ENCODE data around the gene TPSG1.
A peak's percentile ranks its signal among the peaks of the same experiment; 100 is the strongest.

The TPSG1 gene

GRCh38 chr16:1182316-1182671, 42.8 kb downstream of the TPSG1 start:
- Mint-ChIP-seq H3K4me3 (no peak overlapping the region), H3K36me3 (ENCODE audit: low read depth) (no peaks in the 10 kb centered on the region), H3K27me3 (ENCODE audit: low read depth, poor library complexity) (no peaks in the 10 kb centered on the region), H3K4me1 (peaks cover 19% of the 10 kb centered on the region), H3K27ac (no peak overlapping the region), H3K9me3 (no peaks in the 10 kb centered on the region)
- peak; percentile 83 for DNase-seq
- TF ChIP-seq, protein P1, sequence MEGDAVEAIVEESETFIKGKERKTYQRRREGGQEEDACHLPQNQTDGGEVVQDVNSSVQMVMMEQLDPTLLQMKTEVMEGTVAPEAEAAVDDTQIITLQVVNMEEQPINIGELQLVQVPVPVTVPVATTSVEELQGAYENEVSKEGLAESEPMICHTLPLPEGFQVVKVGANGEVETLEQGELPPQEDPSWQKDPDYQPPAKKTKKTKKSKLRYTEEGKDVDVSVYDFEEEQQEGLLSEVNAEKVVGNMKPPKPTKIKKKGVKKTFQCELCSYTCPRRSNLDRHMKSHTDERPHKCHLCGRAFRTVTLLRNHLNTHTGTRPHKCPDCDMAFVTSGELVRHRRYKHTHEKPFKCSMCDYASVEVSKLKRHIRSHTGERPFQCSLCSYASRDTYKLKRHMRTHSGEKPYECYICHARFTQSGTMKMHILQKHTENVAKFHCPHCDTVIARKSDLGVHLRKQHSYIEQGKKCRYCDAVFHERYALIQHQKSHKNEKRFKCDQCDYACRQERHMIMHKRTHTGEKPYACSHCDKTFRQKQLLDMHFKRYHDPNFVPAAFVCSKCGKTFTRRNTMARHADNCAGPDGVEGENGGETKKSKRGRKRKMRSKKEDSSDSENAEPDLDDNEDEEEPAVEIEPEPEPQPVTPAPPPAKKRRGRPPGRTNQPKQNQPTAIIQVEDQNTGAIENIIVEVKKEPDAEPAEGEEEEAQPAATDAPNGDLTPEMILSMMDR (IDR thresholded peaks at IDR 0.05) = no peak

DNA sequence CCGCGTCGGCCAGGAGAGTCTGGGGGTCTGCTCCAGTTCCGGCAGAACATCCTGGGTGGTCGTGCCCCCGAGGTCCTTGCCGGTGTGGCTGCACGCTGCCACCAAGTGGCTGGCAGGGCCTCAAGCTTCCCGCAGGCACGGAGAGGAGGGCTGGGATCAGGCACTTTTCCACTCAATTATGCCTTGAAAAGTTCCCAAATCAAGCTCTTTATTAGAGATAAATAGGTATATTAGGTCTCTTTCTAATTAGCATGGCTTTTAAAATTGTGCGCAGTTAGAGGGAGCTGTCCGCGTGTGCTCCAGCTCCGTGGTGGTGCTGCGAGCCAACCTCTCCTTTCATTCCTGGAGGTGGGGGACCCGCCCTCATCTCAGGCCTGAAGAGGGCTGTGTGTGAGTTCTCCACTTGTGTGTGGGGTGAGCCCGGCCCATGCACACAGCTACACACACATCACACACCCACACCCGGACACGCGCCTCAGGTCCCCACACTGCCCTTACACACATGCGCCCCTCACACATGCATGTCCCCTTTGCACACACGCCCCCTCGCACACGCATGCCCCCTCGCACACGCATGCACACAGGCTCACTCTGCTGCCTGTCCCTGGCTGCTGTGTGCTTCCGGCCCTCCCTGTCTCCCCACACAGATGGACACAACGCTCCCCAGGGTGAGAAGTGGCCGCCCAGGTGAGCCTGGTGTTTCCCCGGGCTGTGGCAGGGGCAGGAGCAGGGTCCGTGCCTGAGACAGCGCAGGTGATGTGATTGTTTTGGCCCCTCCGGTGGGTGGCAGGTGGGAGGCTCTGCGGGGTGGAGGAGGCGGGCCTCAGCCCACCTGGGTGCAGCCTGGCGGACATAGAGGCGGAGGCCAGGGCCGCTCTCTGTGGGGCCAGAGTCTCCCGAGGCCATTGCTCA, 43.4 kb downstream of the TPSG1 start:
- DNase-seq = peak; percentile 58
- TF ChIP-seq, protein P1 (IDR thresholded peaks at IDR 0.05) = no peak

DNA sequence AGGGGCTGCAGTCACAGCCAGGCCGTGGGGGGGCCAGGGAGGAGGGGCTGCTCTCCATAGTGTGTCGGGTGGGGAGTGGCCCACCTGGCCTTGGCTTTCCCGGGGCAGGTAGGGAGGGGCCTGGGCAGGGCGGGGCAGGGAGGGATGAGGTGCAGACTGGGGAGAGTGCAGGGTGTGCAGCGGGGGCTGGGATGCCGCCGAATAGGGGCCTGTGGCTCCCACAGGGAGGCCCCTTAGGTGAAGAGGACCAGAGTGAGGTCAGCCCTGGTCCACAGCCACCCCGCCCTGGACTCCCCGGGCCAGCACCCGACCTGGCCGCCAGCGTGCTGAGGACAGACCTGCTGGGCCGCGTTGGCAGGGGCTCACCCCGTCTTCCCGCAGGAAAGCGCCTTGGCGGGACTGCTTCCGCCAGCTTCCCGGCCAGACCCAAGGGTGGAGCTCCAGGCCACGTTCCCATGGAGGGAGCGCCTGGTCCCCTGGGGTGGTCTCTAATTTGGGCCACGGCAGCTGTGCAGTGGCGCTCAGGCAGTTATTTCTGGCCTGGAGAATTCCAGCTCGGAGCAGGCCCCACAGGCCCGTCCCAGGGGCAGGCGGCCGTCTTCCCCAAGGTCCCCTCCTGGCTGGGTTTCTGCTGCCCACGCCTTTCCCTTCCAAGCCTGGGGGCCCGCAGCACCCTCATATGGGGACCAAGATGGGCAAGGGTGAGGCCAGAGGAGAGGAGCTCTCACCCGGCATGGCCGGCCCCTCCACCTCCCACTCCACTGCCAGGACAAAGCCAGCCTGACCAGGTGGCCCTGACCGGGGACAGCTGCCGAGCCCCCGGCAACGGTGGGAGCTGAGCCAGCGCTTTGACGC, 44.3 kb downstream of the TPSG1 start:
- no peaks in the 10 kb centered on the region for H3K27me3 Mint-ChIP-seq (ENCODE audit: low read depth, poor library complexity)
- no peak overlapping the region for H3K4me3 Mint-ChIP-seq
- DNase-seq = no peak
- peaks cover 19% of the 10 kb centered on the region for H3K4me1 Mint-ChIP-seq
- TF ChIP-seq, protein P1 (IDR thresholded peaks at IDR 0.05) = no peak
- no peak overlapping the region for H3K27ac Mint-ChIP-seq
- H3K9me3 Mint-ChIP-seq = no peaks in the 10 kb centered on the region
- no peaks in the 10 kb centered on the region for H3K36me3 Mint-ChIP-seq (ENCODE audit: low read depth)

More for the DNA sequence above, 43.4 kb downstream of the TPSG1 start:
- no peaks in the 10 kb centered on the region for H3K27me3 Mint-ChIP-seq (ENCODE audit: low read depth, poor library complexity)
- H3K4me3 Mint-ChIP-seq = no peak overlapping the region
- H3K4me1 Mint-ChIP-seq = peaks cover 19% of the 10 kb centered on the region
- H3K36me3 Mint-ChIP-seq (ENCODE audit: low read depth) = no peaks in the 10 kb centered on the region
- H3K27ac Mint-ChIP-seq = peak overlapping the region; percentile 69
- H3K9me3 Mint-ChIP-seq = no peaks in the 10 kb centered on the region

DNA sequence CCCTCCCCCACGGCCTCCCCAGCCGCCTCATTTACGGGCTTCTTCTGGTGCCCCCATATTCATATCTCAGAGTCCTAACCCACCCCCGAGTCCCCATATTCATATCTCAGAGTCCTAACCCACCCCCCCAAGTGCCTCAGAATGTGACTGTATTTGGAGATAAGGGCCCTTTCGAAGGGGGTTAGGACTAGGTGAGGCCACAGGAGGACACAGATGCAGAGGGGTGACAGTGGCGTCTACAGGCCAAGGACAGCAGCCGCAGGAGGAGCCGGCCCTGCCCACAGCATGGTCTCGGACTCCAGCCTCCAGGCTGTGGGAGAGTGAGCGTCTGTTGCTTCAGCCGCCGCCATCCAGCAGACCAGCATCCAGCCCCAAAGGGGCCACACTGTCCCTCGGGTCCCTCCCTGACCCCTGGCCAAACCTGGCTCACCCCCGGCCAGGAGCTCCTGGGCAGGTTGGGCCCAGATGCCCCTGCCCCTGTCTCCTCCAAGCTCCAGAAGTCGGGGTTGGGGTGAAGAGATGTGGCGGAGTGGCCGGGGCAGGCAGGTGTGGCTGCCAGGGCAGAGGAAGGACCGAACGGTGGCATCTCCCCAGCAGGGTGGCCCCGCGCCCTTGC, 46.7 kb downstream of the TPSG1 start:
- H3K9me3 Mint-ChIP-seq = no peaks in the 10 kb centered on the region
- no peaks in the 10 kb centered on the region for H3K27me3 Mint-ChIP-seq (ENCODE audit: low read depth, poor library complexity)
- TF ChIP-seq, protein P1 (IDR thresholded peaks at IDR 0.05) = no peak
- peaks cover 19% of the 10 kb centered on the region for H3K4me1 Mint-ChIP-seq
- H3K27ac Mint-ChIP-seq = no peak overlapping the region
- no peaks in the 10 kb centered on the region for H3K36me3 Mint-ChIP-seq (ENCODE audit: low read depth)
- DNase-seq = no peak
- H3K4me3 Mint-ChIP-seq = no peak overlapping the region

- Mint-ChIP-seq H3K27me3 (ENCODE audit: low read depth, poor library complexity) (no peaks in the 10 kb centered on the region), H3K4me3 (no peak overlapping the region), H3K4me1 (peaks cover 17% of the 10 kb centered on the region), H3K36me3 (ENCODE audit: low read depth) (no peaks in the 10 kb centered on the region), H3K27ac (no peak overlapping the region), H3K9me3 (no peaks in the 10 kb centered on the region)
- no peak for DNase-seq
- TF ChIP-seq, protein P1 (IDR thresholded peaks at IDR 0.05) = no peak
These were observed 47.3 kb downstream of the TPSG1 start for GRCh38 chr16:1177750-1178149.
